Fibroblast of peridontal ligament (primary cell): ENCODE data around the gene APH1B.

Experiments
- DNase-seq: peaks from one replicate; pipeline ENCODE4 v3.0.0-alpha.2; 2010; ENCODE audit errors: extremely low read depth

The APH1B gene

GRCh38 chr15:63252292-63252691, 25.1 kb upstream of the APH1B start:
- DNase-seq: no peak

GRCh38 chr15:63254991-63255390, 22.4 kb upstream of the APH1B start:
- DNase-seq: no peak

GRCh38 chr15:63255489-63255990, 21.9 kb upstream of the APH1B start:
- DNase-seq: no peak

- DNase-seq: peak; percentile 86
Measured at GRCh38 chr15:63256433-63257274, 20.8 kb upstream of the APH1B start.

- DNase-seq: no peak
Measured at GRCh38 chr15:63258658-63259057, 18.7 kb upstream of the APH1B start.

GRCh38 chr15:63260791-63261190, 16.6 kb upstream of the APH1B start:
- no peak for DNase-seq

- DNase-seq: no peak
Measured at GRCh38 chr15:63261311-63261710, 16.1 kb upstream of the APH1B start.

- DNase-seq: no peak
Measured at GRCh38 chr15:63263519-63263918, 13.9 kb upstream of the APH1B start.

- peak; percentile 96 for DNase-seq
Measured at GRCh38 chr15:63264688-63265293, 12.6 kb upstream of the APH1B start.

GRCh38 chr15:63274427-63274826, 3.0 kb upstream of the APH1B start:
- no peak for DNase-seq

- DNase-seq: no peak
Measured at GRCh38 chr15:63276342-63277037, 915 bp upstream of the APH1B start.

- no peak for DNase-seq
Measured at GRCh38 chr15:63277893-63278456, 570 bp downstream of the APH1B start.

GRCh38 chr15:63283126-63283525, 5.7 kb downstream of the APH1B start:
- no peak for DNase-seq

GRCh38 chr15:63284335-63284734, 6.9 kb downstream of the APH1B start:
- no peak for DNase-seq

GRCh38 chr15:63287109-63287508, 9.7 kb downstream of the APH1B start:
- peak; percentile 10 for DNase-seq

- DNase-seq: peak; percentile 32
Measured at GRCh38 chr15:63288342-63288741, 10.9 kb downstream of the APH1B start.

- DNase-seq: peak; percentile 85
Measured at GRCh38 chr15:63288778-63289378, 11.5 kb downstream of the APH1B start.

- peak; percentile 79 for DNase-seq
Measured at GRCh38 chr15:63291507-63291906, 14.1 kb downstream of the APH1B start.

GRCh38 chr15:63292241-63292640, 14.8 kb downstream of the APH1B start:
- DNase-seq: no peak

GRCh38 chr15:63292771-63293170, 15.4 kb downstream of the APH1B start:
- peak; percentile 55 for DNase-seq

GRCh38 chr15:63294359-63294758, 17.0 kb downstream of the APH1B start:
- no peak for DNase-seq

- DNase-seq: no peak
Measured at GRCh38 chr15:63295341-63295740, 17.9 kb downstream of the APH1B start.
